ENCODE results near the gene LONRF2.

The LONRF2 gene

GRCh38 chr2:100223502-100223901 is 98.8 kb downstream of the LONRF2 start:
- in situ Hi-C loops (cut with HindIII; ENCODE audit: low pct_ligation_motif_present, low pct_unique_long_range_greater_than_20kb, low sequenced_read_pairs): no loop called here
- DNase-seq: no peak
